Measurements from ENCODE around the gene SLC6A13. TPM values are rescaled to one million over a fixed set of nuclear protein-coding genes. Genes with fewer than 3 reads are reported as not detected.

Gene SLC6A13
- total RNA-seq, 1 experiment from 2014 or later = 0.72 TPM

DNA sequence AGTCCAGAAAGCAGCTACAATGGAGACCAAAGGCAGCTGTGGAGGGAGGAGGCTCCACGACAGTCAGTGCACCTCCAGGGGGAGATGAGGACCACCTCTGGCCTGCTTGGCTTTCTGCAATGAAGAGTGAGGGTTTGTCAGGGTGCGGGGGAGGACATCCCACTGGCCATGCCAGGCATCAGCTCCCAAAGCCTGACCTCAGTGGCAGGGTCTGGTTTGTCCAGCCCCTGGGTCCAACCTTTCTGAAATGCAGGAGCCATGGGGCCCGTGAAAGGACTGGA, 83.9 kb downstream of the SLC6A13 start:
- Mint-ChIP-seq H3K27ac (ENCODE audit: low read depth, unreplicated experiment) (no peak overlapping the region), H3K4me3 (ENCODE audit: unreplicated experiment) (no peak overlapping the region), H3K36me3 (ENCODE audit: insufficient read depth, unreplicated experiment) (no peaks in the 10 kb centered on the region), H3K9me3 (ENCODE audit: unreplicated experiment) (no peaks in the 10 kb centered on the region), H3K4me1 (ENCODE audit: insufficient read depth, unreplicated experiment) (peaks cover 9% of the 10 kb centered on the region), H3K27me3 (ENCODE audit: insufficient read depth, unreplicated experiment) (no peaks in the 10 kb centered on the region)
- TF ChIP-seq, protein P1, sequence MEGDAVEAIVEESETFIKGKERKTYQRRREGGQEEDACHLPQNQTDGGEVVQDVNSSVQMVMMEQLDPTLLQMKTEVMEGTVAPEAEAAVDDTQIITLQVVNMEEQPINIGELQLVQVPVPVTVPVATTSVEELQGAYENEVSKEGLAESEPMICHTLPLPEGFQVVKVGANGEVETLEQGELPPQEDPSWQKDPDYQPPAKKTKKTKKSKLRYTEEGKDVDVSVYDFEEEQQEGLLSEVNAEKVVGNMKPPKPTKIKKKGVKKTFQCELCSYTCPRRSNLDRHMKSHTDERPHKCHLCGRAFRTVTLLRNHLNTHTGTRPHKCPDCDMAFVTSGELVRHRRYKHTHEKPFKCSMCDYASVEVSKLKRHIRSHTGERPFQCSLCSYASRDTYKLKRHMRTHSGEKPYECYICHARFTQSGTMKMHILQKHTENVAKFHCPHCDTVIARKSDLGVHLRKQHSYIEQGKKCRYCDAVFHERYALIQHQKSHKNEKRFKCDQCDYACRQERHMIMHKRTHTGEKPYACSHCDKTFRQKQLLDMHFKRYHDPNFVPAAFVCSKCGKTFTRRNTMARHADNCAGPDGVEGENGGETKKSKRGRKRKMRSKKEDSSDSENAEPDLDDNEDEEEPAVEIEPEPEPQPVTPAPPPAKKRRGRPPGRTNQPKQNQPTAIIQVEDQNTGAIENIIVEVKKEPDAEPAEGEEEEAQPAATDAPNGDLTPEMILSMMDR (IDR thresholded peaks at IDR 0.05; ENCODE audit: unreplicated experiment) = no peak
- no TSS peak for BruUV-seq (replicated peaks)
- ChIA-PET POLR2A (interaction anchor here (0.8 kb wide), 1 partner anchor 21 kb away, joined by 3 read pairs; no protein-coding TSS in a partner anchor), CTCF (no interaction called here)
- DNase-seq (ENCODE audit: unreplicated experiment) = no peak
- intact Hi-C loops (cut with micrococcal nuclease) = no loop called here

DNA sequence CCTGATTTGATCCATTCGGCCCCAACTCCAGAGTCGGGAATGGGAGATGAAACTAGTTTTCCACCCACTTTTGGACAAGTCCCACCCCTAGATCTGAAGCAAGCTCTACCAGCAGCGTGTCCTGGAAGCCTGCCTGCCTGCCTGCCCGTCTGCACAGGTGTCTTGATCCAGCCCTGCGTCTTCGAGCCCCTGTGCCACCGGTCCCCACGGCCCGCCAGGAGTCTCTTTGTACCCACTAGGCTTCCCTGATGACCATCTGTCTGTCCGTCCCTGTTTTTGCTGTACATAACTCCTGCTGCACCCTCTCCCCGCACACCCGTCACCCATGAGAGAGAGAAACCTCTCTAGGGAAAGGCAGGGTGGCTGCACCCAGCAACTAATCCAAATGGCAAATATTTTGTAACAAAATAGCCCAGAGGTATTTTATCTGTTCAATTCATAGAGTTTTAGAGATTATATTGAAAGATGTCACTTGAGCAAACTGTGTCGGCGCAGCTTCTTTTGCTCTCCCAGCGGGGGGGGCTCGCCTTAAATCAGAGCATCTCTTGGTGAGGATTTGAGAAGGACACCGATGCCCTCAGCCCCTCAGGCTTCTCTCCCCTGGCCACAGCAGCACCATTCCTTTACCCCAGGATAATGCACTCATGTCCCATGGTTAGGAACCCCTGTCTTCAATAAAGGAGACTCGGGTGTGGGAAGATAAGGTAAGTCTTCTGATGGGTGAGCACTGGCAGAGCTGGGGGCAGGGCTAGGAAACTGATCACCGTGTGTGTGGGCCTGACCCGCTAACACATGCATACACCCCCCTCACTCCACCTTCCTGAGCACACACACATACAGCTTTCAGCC, 84.4 kb downstream of the SLC6A13 start:
- no TSS peak for BruUV-seq (replicated peaks)
- no peak overlapping the region for H3K4me3 Mint-ChIP-seq (ENCODE audit: unreplicated experiment)
- no peaks in the 10 kb centered on the region for H3K27me3 Mint-ChIP-seq (ENCODE audit: insufficient read depth, unreplicated experiment)
- H3K9me3 Mint-ChIP-seq (ENCODE audit: unreplicated experiment) = no peaks in the 10 kb centered on the region
- POLR2A ChIA-PET = interaction anchor here (0.8 kb wide), 1 partner anchor 13 kb away, joined by 3 read pairs; no protein-coding TSS in a partner anchor
- CTCF ChIA-PET = no interaction called here
- DNase-seq (ENCODE audit: unreplicated experiment) = no peak
- H3K4me1 Mint-ChIP-seq (ENCODE audit: insufficient read depth, unreplicated experiment) = peaks cover 9% of the 10 kb centered on the region
- H3K27ac Mint-ChIP-seq (ENCODE audit: low read depth, unreplicated experiment) = no peak overlapping the region
- TF ChIP-seq, protein P1 (IDR thresholded peaks at IDR 0.05; ENCODE audit: unreplicated experiment) = no peak
- H3K36me3 Mint-ChIP-seq (ENCODE audit: insufficient read depth, unreplicated experiment) = no peaks in the 10 kb centered on the region
- intact Hi-C loops (cut with micrococcal nuclease) = no loop called here

DNA sequence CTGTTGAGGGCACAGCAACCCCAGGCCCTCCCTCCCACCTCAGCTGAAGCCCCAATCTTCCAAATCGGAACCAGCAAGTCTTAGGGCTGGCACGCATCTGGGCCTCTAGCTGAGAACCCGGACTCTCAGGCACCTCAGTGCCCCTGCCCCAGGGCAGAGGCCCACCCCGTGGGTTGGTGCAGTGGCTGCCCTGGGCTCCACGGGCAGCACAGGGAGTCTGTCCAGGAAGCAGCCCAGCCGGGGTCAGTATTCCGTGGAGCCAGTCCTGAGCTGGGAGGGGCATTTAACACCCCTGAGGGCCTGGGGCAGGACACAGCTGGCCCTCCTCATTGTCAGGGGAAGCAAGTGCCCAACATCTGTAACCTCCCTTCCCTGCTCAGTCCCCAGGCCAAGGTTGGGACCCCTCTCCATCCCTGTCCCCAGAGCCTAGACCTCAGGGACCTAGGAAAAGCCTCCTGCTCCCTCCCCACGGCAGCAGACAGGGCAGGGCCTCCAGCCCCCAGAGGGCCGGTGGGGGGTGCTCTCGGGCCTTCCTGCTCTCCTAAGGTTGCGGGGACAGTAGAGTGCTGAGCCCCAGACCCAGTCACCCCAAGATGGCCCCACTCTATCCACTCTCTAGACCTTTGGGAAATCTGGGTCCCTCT, 85.2 kb downstream of the SLC6A13 start:
- intact Hi-C loops (cut with micrococcal nuclease) = no loop called here
- Mint-ChIP-seq H3K27me3 (ENCODE audit: insufficient read depth, unreplicated experiment) (peaks cover 7% of the 10 kb centered on the region), H3K27ac (ENCODE audit: low read depth, unreplicated experiment) (no peak overlapping the region), H3K4me1 (ENCODE audit: insufficient read depth, unreplicated experiment) (peaks cover 9% of the 10 kb centered on the region), H3K4me3 (ENCODE audit: unreplicated experiment) (no peak overlapping the region), H3K36me3 (ENCODE audit: insufficient read depth, unreplicated experiment) (no peaks in the 10 kb centered on the region), H3K9me3 (ENCODE audit: unreplicated experiment) (no peaks in the 10 kb centered on the region)
- TF ChIP-seq, protein P1 (IDR thresholded peaks at IDR 0.05; ENCODE audit: unreplicated experiment) = no peak
- ChIA-PET POLR2A (interaction anchor here (0.8 kb wide), 2 partner anchors 13 to 28 kb away, joined by 3 read pairs; no protein-coding TSS in a partner anchor), CTCF (interaction anchor here (0.6 kb wide), 1 partner anchor 370 kb away, joined by 3 read pairs; no protein-coding TSS in a partner anchor)
- no peak for DNase-seq (ENCODE audit: unreplicated experiment)
- no TSS peak for BruUV-seq (replicated peaks)

All from MCF 10A (cell line).